ENCODE data around the gene PTDSS2. TPM values are rescaled to one million over a fixed set of nuclear protein-coding genes. Genes with fewer than 3 reads are reported as not detected.

Gene PTDSS2
- total and polyA plus RNA-seq, 2 of the 13 experiments (the other 11 are each of a cell fraction or from before 2014, with no cell fraction given) = 21.7 to 26.4 TPM

DNA sequence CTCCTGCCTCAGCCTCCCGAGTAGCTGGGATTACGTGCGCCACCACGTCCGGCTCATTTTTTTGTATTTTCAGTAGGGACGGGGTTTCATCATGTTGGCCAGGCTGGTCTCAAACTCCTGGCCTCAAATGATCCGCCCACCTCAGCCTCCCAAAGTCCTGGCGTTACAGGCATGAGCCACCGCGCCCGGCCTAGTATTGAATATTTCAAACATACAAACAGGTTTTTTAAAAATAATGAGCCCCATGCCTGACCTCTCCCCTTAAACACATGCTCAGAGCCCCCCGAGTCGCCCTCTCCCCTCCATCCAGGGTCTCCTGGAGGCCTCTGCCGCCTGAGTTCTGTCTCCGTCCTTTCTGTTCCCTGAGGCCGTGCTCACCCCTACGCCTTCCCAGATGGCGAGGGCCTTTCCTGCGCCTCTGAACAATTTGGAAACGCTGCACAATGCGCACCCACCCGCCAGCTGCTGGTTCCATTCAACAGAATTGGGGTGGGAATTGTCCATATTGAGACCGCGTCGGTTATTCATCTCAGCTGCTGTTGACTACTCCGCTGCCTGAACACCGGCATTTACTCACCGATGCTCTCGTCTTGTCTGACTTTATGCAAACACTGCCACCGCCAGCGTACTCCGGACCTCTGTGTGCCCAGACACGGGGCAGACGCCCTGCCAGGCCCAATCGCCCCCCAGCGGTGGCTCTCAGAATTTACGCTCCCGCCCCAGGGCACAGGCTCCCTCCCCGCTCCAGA, 70.5 kb downstream of the PTDSS2 start (continued):
- TF ChIP-seq, protein P1, sequence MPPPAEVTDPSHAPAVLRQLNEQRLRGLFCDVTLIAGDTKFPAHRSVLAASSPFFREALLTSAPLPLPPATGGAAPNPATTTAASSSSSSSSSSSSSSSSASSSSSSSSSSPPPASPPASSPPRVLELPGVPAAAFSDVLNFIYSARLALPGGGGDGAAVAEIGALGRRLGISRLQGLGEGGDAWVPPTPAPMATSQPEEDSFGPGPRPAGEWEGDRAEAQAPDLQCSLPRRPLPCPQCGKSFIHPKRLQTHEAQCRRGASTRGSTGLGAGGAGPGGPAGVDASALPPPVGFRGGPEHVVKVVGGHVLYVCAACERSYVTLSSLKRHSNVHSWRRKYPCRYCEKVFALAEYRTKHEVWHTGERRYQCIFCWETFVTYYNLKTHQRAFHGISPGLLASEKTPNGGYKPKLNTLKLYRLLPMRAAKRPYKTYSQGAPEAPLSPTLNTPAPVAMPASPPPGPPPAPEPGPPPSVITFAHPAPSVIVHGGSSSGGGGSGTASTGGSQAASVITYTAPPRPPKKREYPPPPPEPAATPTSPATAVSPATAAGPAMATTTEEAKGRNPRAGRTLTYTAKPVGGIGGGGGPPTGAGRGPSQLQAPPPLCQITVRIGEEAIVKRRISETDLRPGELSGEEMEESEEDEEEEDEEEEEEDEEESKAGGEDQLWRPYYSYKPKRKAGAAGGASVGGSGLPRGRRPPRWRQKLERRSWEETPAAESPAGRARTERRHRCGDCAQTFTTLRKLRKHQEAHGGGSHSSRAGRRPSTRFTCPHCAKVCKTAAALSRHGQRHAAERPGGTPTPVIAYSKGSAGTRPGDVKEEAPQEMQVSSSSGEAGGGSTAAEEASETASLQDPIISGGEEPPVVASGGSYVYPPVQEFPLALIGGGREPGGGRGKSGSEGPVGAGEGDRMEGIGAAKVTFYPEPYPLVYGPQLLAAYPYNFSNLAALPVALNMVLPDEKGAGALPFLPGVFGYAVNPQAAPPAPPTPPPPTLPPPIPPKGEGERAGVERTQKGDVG (CRISPR knock-in tag; IDR thresholded peaks at IDR 0.05; ENCODE audit: borderline replicate concordance) = no peak
- TF ChIP-seq SNAPC2 (CRISPR knock-in tag; IDR thresholded peaks at IDR 0.05) = no peak
- TF ChIP-seq AHR (CRISPR knock-in tag; IDR thresholded peaks at IDR 0.05) = peak; percentile 26; the same call in 1 of the 2 replicates
- TF ChIP-seq ZNF776 (CRISPR knock-in tag; IDR thresholded peaks at IDR 0.05) = no peak
- no peak for TF ChIP-seq ZNF766 (CRISPR knock-in tag; IDR thresholded peaks at IDR 0.05; ENCODE audit: borderline replicate concordance)
- TF ChIP-seq, protein P2, sequence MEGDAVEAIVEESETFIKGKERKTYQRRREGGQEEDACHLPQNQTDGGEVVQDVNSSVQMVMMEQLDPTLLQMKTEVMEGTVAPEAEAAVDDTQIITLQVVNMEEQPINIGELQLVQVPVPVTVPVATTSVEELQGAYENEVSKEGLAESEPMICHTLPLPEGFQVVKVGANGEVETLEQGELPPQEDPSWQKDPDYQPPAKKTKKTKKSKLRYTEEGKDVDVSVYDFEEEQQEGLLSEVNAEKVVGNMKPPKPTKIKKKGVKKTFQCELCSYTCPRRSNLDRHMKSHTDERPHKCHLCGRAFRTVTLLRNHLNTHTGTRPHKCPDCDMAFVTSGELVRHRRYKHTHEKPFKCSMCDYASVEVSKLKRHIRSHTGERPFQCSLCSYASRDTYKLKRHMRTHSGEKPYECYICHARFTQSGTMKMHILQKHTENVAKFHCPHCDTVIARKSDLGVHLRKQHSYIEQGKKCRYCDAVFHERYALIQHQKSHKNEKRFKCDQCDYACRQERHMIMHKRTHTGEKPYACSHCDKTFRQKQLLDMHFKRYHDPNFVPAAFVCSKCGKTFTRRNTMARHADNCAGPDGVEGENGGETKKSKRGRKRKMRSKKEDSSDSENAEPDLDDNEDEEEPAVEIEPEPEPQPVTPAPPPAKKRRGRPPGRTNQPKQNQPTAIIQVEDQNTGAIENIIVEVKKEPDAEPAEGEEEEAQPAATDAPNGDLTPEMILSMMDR (CRISPR knock-in tag; IDR thresholded peaks at IDR 0.05) = peak; percentile 83
- no peak for TF ChIP-seq ZNF30 (CRISPR knock-in tag; IDR thresholded peaks at IDR 0.05)
- TF ChIP-seq, protein P3, sequence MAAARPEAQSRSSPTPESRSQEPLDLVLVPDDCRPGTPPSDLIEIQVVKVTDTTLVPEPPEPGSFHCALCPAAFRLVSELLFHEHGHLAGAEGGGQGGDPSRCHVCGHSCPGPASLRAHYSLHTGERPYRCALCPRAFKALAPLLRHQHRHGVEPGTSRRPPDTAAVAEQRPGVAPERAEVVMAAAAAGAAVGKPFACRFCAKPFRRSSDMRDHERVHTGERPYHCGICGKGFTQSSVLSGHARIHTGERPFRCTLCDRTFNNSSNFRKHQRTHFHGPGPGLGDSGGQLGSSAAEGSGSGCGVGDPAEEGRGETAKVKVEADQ (CRISPR knock-in tag; IDR thresholded peaks at IDR 0.05; ENCODE audit: borderline replicate concordance) = no peak
- TF ChIP-seq CENPX (CRISPR knock-in tag; IDR thresholded peaks at IDR 0.05) = no peak
- TF ChIP-seq DPF2 (CRISPR knock-in tag; IDR thresholded peaks at IDR 0.05; ENCODE audit: borderline replicate concordance, low read depth) = 0 out of 2 replicates have a peak, but pooled peaks have one; percentile 21
- TF ChIP-seq HNRNPL (IDR thresholded peaks at IDR 0.05; ENCODE audit: low read depth, low read length) = peak; percentile 96
- no peak for TF ChIP-seq RBFOX2 (IDR thresholded peaks at IDR 0.05; ENCODE audit: low read depth, low read length)
- TF ChIP-seq, protein P4, sequence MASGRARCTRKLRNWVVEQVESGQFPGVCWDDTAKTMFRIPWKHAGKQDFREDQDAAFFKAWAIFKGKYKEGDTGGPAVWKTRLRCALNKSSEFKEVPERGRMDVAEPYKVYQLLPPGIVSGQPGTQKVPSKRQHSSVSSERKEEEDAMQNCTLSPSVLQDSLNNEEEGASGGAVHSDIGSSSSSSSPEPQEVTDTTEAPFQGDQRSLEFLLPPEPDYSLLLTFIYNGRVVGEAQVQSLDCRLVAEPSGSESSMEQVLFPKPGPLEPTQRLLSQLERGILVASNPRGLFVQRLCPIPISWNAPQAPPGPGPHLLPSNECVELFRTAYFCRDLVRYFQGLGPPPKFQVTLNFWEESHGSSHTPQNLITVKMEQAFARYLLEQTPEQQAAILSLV (CRISPR knock-in tag; IDR thresholded peaks at IDR 0.05; ENCODE audit: borderline replicate concordance) = no peak
- TF ChIP-seq ZNF737 (CRISPR knock-in tag; IDR thresholded peaks at IDR 0.05; ENCODE audit: borderline replicate concordance) = no peak
- TF ChIP-seq ZNF296 (CRISPR knock-in tag; conservative IDR thresholded peaks at IDR 0.05) = no peak
- TF ChIP-seq, protein P5, sequence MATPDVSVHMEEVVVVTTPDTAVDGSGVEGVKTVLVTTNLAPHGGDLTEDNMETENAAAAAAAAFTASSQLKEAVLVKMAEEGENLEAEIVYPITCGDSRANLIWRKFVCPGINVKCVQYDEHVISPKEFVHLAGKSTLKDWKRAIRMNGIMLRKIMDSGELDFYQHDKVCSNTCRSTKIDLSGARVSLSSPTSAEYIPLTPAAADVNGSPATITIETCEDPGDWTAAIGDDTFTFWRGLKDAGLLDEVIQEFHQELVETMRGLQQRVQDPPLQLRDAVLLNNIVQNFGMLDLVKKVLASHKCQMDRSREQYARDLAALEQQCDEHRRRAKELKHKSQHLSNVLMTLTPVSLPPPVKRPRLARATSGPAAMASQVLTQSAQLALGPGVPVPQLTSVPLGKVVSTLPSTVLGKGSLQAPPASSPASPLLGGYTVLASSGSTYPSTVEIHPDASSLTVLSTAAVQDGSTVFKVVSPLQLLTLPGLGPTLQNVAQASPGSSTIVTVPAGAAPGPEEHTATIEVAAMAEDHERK (CRISPR knock-in tag; IDR thresholded peaks at IDR 0.05; ENCODE audit: low read depth) = no peak
